NCI-H2107 (cell line): ENCODE data around the gene IFT25.

Experiments used
- DNase-seq: peaks from one replicate; lab custom pipeline; 2025; lab: John Stamatoyannopoulos, UW

IFT25 gene

DNA sequence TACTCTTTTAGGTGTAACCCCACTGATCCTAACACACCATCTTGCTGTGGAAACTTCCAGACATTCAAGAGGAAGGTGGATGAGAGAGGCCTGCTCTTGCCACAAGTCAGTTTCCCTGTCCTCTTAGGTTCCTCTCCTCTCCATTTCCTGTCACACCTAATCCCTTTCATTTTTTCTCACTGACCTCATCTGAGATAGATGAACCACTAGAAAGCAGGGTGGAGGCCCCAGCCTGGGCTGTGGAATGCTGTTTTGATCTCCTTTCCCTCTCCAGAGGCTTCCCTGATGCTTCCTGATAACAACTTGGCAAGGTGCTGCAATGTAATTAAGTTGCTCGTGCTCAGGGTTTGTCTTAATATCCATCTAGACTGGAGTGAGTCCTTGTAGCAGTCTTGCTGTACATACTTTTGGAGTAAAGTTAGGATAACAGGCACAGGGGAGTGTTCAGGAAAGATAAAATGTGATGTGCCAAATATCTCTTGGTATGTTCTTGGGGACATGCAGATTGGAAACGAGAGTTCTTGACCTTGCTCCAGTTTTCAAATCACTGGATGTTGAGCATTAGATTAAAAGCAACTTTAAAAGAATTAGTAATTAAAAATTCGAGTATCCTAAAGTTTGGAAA lies 11.8 kb upstream of the IFT25 start:
- no peak for DNase-seq

DNA sequence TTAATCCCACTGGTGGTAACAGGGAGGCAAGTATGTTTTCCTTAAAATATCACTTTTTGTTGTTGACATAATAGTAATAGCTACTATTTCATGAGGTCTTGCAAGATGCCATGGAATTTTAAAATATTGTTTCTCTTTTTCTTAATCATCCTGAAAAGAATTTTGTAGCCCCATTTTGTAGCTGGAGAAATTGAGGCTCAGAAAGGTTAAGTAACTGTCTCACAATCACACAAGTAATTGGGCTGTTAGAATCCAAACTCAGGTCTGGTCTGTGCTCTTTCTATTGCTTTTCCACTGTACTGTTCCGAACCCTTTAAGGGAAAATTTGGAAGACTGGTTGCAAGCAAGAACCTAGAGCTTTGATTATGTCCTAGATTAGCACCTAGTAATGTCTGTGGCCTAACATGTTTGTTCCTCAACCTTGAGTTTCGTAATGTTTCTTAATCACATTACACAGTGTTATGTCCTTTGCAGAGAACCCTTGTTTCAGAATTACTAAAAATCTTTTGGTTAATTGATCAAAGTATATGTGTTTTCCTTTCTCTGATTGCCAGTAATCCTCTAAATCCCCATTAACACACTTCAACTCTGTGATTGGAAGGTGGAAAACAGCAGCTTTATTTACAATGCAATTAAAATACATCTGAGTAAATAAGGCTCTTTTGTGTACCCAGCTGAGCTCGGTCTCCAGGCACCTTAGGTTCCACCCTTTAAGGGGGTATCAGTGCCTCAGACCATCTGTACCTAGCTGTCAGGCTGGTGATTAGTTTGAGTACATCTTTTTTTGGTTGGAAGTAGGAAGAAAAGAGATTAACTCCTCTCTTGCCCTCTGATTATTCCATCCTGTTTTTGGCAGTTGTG lies 11.0 kb upstream of the IFT25 start:
- DNase-seq, result no peak

DNA sequence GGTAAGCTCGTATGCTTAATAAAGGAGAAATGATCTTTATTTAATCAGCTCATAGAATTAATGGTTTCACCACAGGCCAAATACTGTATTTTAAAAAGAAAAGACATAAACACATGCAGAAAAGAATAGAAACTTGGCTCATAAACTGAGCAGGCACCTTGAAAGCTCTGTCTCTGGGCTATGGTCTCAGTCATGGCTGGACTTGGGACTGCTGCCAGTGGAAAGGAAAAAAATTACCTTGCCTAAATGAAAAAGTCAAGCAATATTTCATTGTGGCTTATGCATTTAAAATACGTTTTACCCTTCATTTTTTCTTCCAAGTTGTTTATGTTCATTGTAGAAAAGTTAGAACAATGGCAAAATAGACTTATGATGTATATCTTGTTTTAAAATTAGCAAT lies 8.6 kb upstream of the IFT25 start:
- no peak for DNase-seq

DNA sequence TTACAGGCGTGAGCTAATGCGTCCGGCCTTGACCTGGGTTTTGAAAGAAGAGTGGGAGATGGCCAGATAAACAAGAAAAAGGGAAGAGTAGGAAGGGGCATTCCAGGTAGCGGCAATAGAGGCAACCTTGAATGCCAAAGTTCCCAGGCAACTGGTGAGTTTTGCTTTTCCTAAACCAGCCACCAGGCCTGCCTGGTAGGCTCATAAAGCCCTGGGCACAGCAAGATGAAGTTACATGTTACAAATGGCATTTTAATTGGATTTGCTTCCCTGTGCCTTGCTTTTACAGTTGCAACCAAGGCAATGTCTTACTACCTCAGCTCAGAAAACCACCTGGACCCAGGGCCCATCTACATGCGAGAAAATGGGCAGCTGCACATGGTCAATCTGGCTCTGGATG lies 6.2 kb upstream of the IFT25 start:
- DNase-seq, result no peak

DNA sequence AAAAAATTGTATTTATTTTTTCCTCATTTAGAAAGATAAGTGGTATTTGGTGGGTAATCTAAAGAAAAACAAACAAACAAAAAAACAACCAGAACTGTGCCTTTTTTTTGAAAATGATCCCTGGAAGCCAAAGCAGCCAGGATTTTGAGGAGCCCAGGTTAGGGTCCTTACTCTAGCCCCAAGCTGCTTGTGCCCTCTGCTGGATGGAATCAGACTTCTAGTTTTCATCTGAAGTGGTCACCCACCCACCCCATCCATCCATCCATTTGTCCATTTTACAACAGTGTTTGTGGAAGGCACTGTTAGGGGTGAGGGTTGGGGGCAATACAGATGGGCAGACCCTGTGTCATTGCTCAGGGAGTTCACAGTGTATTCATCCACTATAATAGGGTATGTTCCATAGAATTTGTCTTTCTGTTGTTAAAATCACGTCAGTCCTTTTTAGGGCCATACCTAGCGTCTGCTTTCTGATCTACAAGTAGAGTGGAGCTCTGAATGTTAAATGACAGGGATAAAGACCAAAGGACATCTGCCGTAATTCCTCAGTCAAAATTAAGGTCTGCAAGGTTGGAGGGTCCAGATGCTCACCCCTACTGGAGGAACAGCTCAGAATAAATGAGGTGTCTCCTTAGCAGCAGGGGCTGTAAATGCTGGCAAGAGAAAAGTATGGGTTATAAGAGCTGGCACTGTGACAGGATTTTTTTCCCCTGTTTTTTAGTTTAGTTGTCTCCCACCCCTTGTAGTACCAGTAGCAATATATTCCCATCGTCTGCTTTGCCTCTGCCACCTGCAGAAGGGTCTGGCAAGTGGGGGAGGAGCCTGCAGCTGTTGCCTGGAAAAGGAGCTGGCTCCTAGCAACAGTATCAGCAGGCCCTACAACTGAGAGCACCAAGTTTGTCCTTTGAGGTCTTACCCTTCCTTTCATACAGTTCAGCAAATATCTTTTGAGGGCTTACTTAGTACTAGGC lies 3.8 kb upstream of the IFT25 start:
- DNase-seq, result no peak

DNA sequence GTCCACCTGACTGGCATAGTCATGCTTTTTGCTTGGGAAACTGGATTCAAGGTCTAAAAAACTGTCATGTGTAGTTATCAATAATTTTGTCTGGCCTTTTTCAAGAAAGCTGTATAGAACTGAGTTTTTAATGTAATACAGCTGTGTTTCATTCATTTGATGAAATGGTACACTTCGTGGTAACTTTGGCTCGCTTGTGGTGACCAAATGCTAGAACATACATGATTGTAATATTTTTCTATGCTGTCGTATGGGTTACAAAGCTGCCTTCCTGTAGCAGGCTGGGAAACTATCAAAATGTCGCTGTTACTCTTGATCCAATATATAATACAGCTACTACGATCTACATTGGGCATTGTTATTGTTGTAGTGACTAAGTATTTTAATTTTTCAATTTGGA lies 2.8 kb upstream of the IFT25 start:
- DNase-seq, result no peak

DNA sequence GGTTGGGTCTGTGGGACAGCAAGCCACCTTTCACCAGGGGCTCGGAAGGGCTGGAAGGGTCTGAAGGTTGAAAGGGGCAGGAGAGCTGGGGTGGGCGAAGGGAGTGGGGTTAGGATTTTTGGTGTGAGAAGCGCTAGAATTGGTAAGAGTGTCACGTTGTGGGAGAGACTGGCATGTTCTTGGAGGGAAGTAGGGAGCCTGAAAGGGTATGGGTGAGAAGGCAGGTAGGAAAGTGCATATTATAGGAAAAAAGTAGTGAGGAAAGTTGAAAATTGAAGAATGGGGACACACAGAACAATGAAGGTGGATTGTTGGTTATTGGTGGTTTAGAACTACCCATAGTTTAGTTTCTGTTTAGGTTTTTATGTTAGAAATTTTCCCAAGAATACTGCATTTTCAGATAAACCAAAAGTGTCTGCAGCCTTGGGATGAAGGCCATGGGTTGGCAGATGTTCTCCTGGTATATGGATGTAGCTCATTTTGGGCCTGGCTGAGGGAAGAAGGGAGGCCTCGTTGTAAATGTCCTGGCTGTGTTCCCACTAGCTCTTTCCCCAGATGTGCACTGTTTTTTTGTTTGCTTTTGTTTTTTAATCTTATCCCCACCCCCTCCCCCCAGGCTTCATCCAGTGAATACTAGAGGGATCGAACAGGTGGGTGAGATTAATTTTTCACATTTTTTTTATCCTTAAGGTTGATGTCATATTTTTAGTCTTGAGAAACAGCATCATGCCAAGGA lies 1.8 kb upstream of the IFT25 start:
- DNase-seq, result no peak

DNA sequence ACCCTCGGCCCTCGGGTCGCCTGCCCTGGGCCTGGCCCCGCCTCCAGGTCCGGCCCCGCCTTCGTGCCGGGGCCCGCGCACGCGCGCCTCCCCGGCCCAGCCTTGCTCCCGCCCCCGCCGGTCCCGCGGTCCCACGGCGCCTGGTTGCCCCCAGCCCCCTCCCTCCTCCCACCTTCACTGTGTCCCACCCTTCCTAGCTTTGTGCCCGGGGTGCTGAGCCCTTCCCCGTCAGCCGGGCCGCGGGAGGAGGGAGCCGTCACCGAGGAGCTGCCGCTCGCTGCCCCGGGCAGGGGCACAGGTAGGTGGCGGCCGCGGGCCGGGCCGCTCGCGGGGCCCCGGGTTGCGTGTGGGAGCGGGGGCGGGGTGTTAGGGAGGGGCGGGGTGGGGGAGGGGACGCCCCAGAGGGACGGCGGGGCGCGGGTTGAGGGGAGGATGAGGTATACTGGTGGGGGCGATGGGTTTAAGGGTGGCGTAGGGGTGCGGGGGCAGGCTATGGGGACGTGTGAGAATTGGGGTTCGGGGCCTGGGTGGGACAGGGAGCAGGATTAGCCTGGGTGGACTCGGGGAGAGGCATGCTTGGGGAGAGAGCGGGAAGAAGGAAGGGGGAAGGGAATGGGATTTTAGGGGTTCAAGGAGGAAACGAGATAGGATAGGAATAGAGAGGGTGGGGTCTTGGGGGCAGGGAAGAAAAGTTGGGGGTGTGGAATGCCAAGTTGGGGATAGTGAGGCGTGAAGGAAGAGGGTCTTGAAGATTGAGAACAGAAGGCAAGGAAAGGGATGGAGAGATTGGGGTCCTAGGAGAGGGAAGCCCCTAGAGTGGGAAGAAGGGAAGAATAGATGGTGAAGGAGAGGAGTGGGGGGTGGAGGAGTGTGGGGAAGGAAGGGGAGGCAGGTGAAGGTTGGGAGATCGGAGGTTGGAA lies 1.0 kb upstream of the IFT25 start, which contains the start of gene LRRC42:
Gene LRRC42 (plus strand): TSS at position 99 of the 920 bp plus-strand sequence. CDS start 5,650 bp downstream, outside the sequence.
- peak; percentile 94 for DNase-seq

DNA sequence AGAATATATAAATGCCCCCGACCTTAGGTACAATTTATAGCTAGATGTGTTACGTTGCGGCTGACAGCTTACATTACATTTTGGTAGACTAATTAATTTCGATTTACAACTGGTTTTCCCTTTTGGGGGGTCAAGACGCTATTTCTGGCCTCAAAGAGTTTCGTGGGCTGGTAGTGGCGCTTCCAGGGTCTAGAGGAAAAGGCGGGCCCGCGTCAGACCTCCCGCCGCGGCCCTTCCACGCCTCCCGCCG lies 391 bp downstream of the IFT25 start:
- no peak for DNase-seq

DNA sequence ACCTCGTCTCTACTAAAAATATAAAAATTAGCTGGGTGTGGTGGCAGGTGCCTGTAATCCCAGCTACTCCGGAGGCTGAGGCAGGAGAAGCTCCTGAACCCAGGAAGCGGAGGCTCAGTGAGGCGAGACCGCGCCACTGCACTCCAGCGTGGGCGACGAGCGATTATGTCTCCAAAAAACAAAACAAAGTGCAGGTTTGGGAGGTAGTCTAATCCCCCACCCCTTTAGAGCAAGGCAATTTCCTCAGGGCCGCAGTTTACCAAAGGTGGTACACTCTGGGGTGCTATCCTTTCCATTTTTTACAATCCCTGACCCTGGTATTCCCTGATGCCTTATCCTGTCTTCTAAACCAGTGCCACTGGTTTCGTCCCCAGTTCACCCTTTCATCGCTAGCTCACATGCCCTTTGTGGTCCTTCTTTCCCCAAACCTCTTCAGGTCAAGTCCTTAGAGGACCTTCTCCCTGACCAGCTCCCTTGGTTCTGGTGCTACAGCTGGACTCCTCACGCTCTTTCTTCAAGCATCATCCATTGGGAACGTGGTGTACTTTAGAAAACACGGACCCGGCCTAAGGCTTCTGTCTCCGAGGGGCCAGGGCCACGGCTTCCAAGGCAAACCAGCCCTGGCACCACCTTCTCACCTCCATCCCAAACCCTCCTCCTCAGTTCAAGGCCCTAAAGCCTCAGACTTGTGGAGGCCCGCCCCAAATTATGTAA lies 873 bp downstream of the IFT25 start:
- no peak for DNase-seq

DNA sequence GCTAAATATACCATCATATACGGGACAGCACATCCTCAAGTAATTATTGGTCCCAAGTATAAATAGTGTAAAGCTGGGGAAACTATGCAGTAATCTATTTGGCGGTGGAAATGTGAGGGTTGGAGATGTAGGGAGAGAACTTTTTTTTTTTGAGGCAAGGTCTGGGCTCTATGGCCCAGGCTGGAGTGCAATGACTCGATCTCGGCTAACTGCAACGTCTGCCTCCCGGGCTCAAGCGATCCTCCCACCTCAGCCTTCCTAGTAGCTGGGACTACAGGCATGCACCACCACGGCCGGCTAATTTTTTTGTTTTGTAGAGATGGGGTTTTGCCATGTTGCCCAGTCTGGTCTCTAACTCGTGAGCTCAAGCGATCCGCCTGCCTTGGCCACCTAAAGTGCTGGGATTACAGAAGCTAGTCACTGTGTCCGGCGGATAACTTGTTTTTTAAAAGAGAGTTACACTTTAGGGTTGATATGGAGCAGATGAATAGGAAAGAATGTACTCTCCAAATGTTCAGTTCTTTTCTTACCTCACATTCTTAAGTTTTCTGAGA lies 1.9 kb downstream of the IFT25 start:
- no peak for DNase-seq

DNA sequence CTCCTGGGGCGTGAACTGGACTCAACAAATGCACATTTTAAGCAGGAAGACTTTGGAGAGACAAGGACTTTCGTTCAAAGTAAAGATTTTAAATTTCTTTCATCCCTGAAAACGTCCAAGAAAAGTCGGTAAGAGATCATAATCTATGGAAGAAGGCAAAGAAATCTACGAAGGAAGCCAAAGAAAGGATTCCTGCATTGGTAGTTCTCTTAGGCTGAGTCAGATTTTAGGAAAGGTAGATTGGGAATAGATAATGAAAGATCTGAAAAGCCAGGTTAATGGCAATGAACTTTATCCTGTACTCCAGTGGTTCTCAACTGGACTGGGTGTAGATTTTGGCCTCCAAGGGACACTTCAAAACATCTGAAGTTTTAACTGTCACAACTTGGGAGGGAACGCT lies 2.4 kb downstream of the IFT25 start:
- DNase-seq, result no peak

DNA sequence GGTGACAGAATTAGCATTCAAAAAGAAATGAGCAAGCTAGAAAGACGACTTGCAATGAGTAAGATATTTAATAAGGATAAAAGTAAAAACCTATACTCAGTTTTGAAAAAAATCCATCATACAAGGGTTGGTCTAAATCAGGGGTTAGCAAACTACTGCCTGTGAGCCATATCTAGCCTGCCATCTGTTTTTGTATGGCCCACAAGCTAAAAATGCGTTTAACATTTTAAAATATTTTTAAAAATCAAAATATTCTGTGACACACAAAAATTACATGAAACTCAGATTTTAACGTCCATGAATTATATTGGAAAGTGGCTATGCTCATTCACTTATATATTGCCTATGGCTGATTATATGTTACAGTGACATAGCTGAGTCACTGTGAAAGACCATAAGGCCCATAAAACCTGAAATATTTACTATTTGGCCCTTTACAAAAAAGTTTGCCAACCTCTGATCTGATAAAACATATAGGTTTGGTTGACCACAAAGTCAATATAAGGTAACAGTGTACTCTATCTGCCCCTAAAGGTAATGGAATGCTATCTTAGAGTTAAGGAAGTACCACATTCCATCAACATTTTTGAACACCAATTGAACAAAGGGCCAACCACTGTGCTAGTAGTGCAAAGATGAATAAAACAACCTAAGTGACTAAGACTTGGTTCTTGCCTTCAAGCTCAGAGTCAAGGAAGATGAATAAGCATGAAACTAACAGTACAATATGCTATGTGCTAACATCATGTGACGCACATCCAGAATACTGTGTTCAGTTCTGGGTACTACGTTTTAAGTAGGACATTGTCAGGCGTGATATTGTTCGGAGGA lies 3.2 kb downstream of the IFT25 start:
- DNase-seq, result no peak

DNA sequence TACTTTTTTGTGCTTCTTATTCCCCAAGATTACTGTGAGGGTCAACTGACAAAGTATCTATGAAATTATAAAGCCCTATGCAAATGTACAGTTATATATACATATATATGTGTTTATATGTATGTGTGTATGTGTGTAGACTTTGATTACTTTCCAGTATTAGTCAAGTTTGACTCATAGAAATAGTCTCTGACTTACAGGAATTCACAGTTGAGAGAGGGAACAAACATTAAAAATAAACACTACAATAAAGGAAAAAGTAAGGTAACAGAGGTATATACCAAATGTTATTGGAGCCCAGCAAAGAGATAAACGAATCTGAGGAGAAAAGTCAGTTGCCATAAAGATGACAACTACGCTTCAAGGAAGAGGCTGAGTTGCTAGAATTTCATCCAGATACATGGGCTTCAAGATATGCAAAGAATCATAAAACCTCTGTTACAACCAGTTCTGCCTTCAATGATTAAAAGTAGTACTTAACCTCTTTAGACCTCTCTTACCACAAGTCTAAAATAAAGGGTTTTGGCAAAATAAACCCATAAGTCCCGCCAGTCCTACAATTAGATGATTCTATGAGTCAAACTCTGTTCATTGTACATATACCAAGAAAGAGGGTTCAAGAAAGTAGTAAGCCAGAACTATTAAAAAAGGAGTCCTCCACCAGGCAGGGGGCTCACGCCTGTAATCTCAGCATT lies 7.2 kb downstream of the IFT25 start:
- DNase-seq, result no peak

DNA sequence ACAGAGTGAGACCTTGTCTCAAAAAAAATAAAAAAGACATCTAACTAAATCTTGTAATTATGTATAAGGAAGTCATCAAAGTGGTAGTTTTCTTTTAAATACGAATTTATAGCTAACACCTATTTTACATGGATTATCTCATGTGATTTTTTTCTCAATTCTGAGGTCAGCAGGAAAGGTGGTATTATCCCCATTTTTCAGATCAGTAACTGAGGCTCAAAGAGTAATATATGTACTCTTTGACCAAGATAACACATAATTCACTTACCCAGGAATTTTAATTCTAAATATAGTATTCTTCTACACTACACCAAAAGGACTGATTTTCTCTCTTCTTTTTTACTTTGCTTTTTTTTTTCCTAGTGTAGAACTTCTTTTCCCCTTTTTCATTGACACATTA lies 9.1 kb downstream of the IFT25 start:
- no peak for DNase-seq

DNA sequence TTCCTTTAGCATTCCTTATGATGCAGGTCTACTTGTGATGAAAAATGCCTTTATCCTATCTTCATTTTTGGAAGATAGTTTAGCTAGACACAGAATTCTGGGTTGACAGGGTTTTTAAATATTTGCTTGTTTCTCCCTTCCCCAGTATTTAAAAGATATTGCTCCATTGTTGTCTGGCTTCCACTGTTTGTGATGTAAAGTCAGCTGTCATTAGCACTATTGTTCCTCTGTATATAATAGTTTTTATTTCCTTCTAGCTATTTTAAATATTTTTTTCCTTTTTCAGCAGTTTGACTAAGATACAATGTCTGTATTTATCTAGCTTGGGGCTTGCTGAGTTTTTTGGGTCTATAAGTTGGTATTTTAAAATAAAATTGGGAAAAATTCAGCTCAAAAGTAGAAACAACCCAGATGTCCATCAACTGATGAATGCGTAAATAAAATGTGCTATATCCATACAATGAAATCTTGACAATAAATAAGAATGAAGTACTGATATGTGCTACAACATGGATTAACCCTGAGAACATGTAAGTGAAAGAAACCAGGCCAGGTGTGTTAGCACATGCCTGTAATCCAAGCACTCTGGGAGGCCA lies 11.2 kb downstream of the IFT25 start:
- DNase-seq, result no peak

DNA sequence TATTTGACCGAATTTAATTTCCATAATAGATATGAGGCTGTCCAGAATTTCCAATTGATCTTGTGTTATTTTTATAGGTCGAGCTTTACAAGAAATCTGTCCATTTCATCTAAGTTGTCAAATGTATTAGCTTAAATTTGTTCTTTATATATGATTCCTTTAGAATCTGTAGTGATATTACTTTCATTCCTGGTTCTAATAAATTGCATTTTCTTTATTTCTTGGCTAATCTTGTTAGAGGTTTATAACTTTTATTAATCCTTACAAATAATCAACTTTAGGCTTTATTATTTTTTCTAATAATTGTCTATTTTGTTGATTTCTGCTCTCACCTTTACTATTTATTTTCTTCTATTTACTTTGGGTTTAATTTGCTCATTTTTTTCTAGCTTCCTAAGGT lies 14.0 kb downstream of the IFT25 start:
- DNase-seq, result no peak

DNA sequence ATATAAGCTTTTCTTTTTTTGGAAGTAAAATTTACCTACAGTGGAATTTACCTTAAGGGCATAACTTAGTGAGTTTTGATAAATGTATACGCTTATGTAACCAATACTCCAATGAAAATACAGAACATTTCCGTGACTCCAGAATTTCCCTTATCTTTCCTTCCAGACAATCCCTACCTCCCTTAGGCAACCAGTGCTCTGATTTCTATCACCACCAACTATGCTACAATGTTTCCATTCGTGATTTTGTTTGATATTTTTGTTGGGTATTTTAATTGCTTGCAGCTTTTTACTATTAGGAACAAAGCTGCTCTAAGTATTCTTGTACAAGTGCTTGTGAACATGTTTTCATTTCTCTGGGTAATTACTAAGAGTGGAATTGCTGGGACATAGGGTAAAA lies 14.6 kb downstream of the IFT25 start:
- DNase-seq, result no peak
